Transverse colon (tissue), 4 donors: ENCODE measurements around the gene TTC29. TPM values are rescaled to one million over a fixed set of nuclear protein-coding genes. Genes with fewer than 3 reads are reported as not detected.
A peak's percentile ranks its signal among the peaks of the same experiment; 100 is the strongest.

ENCODE experiments used
- DNase-seq: peaks from one replicate; pipeline ENCODE4 v3.0.0-alpha.2; 2019
- H3K27ac ChIP-seq, 4 donors: fragments of 200-600 bp; sonication (generic); 2 replicates each; pipeline ENCODE4 v1.5.1; 2016 to 2018; ENCODE audit warnings: inconsistent platforms in 4 of 4
- H3K27me3 ChIP-seq: fragments of 200-600 bp; sonication (generic); 2 replicates; pipeline ENCODE4 v1.5.1; 2017; ENCODE audit warnings: inconsistent platforms
- H3K36me3 ChIP-seq, 4 donors: fragments of 200-600 bp; sonication (generic); 2 replicates each; pipeline ENCODE4 v1.5.1; 2017 to 2019; ENCODE audit warnings: inconsistent platforms in 4 of 4
- H3K4me1 ChIP-seq, 4 donors: fragments of 200-600 bp; sonication (generic); 2 replicates each; pipeline ENCODE4 v1.5.1; 2017 to 2020; ENCODE audit warnings: inconsistent platforms in 4 of 4
- H3K4me3 ChIP-seq, 4 donors: fragments of 200-600 bp; sonication (generic); 1 replicate in 1 of 4; 2 replicates in 3 of 4; pipeline versions ENCODE4 v1.5.1 to v1.6.1; 2017 to 2019; ENCODE audit warnings: inconsistent platforms in 4 of 4
- H3K9me3 ChIP-seq, 2 donors: fragments of 200-600 bp; sonication (generic); 2 replicates each; pipeline ENCODE4 v1.5.1; 2017 to 2019; ENCODE audit warnings: inconsistent platforms in 2 of 2
- CTCF ChIP-seq, 5 experiments: fragments of 200-600 bp in 3 of 5; fragments of 450-650 bp in 2 of 5; sonication (generic) in 3 of 5; IDR thresholded peaks; 1 replicate in 2 of 5; 2 replicates in 3 of 5; pipeline ENCODE4 v1.5.1; 2016 to 2017; ENCODE audit warnings: antibody characterized with exemption in 5 of 5, inconsistent platforms in 3 of 5, mild to moderate bottlenecking in 2 of 5, moderate library complexity in 1 of 5
- EP300 ChIP-seq: sonication (generic); formaldehyde crosslinking; IDR thresholded peaks from one replicate; pipeline ENCODE4 v1.6.1; 2017; ENCODE audit warnings: antibody characterized with exemption, low read depth
- POLR2A ChIP-seq: fragments of 450-650 bp; IDR thresholded peaks from one replicate; pipeline ENCODE4 v1.6.1; 2016; ENCODE audit warnings: antibody characterized with exemption, mild to moderate bottlenecking, moderate library complexity
- POLR2AphosphoS5 ChIP-seq, 3 donors: sonication (generic); formaldehyde crosslinking; IDR thresholded peaks; one replicate each; pipeline ENCODE4 v1.6.1; 2016; ENCODE audit warnings: antibody characterized with exemption in 3 of 3
- WGBS, 2 donors: methylation state at CpG; one replicate each; pipeline ENCODE4 v1.1.5; 2018; ENCODE audit warnings: low coverage in 1 of 2; 5-methylcytosine and 5-hydroxymethylcytosine counted together
- in situ Hi-C, 4 donors: fragments of 200-750 bp; cut with MboI; loops; one replicate each; pipeline versions ENCODE4 v1.15.0 to v1.15.1; 2017; ENCODE audit warnings: low sequenced_read_pairs in 3 of 4, low pct_ligation_motif_present in 1 of 4, low pct_unique_long_range_greater_than_20kb in 1 of 4
- intact Hi-C: fragments of 100-400 bp; cut with DNase I; formaldehyde crosslinking; loops from one replicate; pipeline ENCODE4 v1.15.1; 2023; ENCODE audit warnings: low total_unique reads
- total RNA-seq, 4 donors: library from RNA; depleted of rRNA; stranded (reverse); fragments of >200 nt; gene quantifications; one replicate each; pipeline ENCODE4 v1.1.0, GENCODE V29; 2016

The TTC29 gene
- total RNA-seq: not detected

DNA sequence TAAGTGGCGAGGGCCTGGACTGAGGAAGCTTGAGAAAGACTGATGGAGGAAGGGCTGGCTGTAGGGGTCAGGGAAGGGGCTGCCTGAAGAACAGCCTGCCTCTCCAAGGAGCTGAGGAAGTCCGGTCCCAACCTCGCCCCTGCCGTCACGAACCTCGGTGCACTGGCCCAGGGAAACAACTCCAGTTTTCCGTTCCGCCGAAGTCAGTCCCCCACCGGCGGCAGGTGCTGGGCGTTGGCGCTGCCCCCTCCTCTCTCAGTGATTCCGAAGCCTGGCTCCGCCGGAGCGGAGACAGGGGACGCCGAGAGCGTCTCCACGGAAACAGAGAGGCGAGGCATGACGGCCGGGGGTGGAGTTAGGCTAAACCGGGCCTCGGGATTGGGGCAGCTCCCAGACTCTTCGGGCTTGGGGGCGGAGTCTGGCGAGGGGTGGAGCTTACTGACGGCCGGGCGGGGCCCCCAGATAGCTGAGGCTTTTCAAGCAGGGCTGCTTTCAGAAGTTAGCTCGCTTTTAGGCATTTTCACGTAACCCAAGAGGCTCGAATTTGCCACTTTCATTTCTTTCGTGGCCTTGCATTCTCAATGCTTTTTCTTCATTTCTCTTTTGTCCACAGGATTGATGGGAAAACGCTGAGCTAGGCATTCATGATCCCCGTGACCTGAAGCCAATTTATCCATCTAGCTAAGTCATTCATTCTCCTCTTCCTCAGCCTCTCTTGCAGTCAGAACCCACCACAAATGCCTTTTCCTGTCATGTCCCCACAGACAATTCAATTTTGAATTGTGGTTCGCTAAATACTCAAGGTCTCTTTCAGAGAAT is at the start of gene TTC29:
Gene TTC29 (minus strand): TSS at position 309 of the 819 bp plus-strand sequence. CDS start 5,969 bp downstream, outside the sequence.
- Histone ChIP-seq H3K36me3 (no peaks in the 10 kb centered on the region), H3K4me3 (peak within 1 kb of the TSS; percentile 10 to 62 (median 42)), H3K27ac (no peak within 1 kb of the TSS), H3K4me1 (peaks cover 4 to 22% (median 9%) of the 10 kb centered on the region in 4 donors), H3K27me3 (peaks cover 34% of the 10 kb centered on the region), H3K9me3 (no peaks in the 10 kb centered on the region)
- DNase-seq: peak; percentile 91
- no peak for TF ChIP-seq POLR2AphosphoS5 (IDR thresholded peaks at IDR 0.05)
- no peak for TF ChIP-seq CTCF (IDR thresholded peaks at IDR 0.05)
- no peak for TF ChIP-seq EP300
- intact Hi-C loops (no loop called here), in situ Hi-C loops (no loop called here)
- WGBS, 2 donors: 1% methylated on average over 13 to 35 of the region's 39 CpGs

GRCh38 chr4:146981651-146982050 is 36.0 kb upstream of the TTC29 start:
- Histone ChIP-seq H3K4me3 (no peak overlapping the region), H3K27ac (no peak overlapping the region), H3K27me3 (no peaks in the 10 kb centered on the region), H3K4me1 (no peaks in the 10 kb centered on the region), H3K9me3 (no peaks in the 10 kb centered on the region), H3K36me3 (no peaks in the 10 kb centered on the region)
- TF ChIP-seq CTCF (IDR thresholded peaks at IDR 0.05): no peak
- TF ChIP-seq EP300: no peak
- TF ChIP-seq POLR2A: no peak
- no peak for TF ChIP-seq POLR2AphosphoS5 (IDR thresholded peaks at IDR 0.05)
- in situ Hi-C loops (no loop called here), intact Hi-C loops (no loop called here)
- DNase-seq: no peak
- 57 to 75% methylated on average over 2 to 4 of the region's 4 CpGs for WGBS, 2 donors

GRCh38 chr4:146978641-146979040 is 33.0 kb upstream of the TTC29 start:
- no peaks in the 10 kb centered on the region for H3K27me3 ChIP-seq
- no peaks in the 10 kb centered on the region for H3K9me3 ChIP-seq
- no peaks in the 10 kb centered on the region for H3K36me3 ChIP-seq
- H3K4me1 ChIP-seq: no peaks in the 10 kb centered on the region
- 46 to 57% methylated on average over 4 of the region's 4 CpGs for WGBS, 2 donors
- H3K4me3 ChIP-seq: no peak overlapping the region
- DNase-seq: no peak
- TF ChIP-seq CTCF (IDR thresholded peaks at IDR 0.05): no peak
- TF ChIP-seq POLR2A: no peak
- TF ChIP-seq POLR2AphosphoS5 (IDR thresholded peaks at IDR 0.05): no peak
- TF ChIP-seq EP300: no peak
- H3K27ac ChIP-seq: no peak overlapping the region
- in situ Hi-C loops (no loop called here), intact Hi-C loops (no loop called here)

DNA sequence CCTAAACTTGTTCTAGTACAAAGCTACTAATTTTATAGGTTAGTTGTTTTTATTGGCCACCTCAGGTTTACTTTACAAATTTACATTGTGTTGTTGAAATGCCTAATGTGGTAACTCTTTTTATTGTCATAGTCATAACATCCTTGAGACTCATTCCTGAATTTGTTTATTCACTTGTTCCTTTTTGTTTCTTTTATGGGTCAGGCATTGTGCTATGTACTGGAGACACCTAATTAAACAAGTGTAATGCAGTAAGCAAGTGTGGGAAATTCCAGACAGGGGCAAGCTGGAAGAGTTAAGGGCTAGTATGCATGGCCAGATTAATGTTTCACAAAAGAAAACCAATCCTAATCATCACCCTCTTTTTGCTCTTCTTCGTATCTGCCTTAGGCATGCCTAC is 30.5 kb upstream of the TTC29 start:
- no peaks in the 10 kb centered on the region for H3K27me3 ChIP-seq
- no peak for DNase-seq
- in situ Hi-C loops (no loop called here), intact Hi-C loops (no loop called here)
- H3K4me3 ChIP-seq: no peak overlapping the region
- WGBS, 2 donors: 8 to 59% methylated on average over 1 of the region's 1 CpG
- H3K4me1 ChIP-seq: no peaks in the 10 kb centered on the region
- H3K27ac ChIP-seq: no peak overlapping the region
- no peak for TF ChIP-seq CTCF (IDR thresholded peaks at IDR 0.05)
- no peak for TF ChIP-seq POLR2AphosphoS5 (IDR thresholded peaks at IDR 0.05)
- no peak for TF ChIP-seq POLR2A
- no peak for TF ChIP-seq EP300
- H3K9me3 ChIP-seq: no peaks in the 10 kb centered on the region
- H3K36me3 ChIP-seq: no peaks in the 10 kb centered on the region
